Stimulated activated CD4-positive, alpha-beta T cell treated with anti-CD3 and anti-CD28 coated beads, Interleukin-1b, Interleukin-23, amount 100 ng/mL, for 1 hour (primary cell): ENCODE results near the gene ANKRD13D.
A peak's percentile ranks its signal among the peaks of the same experiment; 100 is the strongest.

Experiments used
- DNase-seq, 2 donors: peaks; one replicate each; pipeline ENCODE4 v3.0.0-alpha.2; 2020; ENCODE audit warnings: low read depth in 2 of 2

ANKRD13D gene

DNA sequence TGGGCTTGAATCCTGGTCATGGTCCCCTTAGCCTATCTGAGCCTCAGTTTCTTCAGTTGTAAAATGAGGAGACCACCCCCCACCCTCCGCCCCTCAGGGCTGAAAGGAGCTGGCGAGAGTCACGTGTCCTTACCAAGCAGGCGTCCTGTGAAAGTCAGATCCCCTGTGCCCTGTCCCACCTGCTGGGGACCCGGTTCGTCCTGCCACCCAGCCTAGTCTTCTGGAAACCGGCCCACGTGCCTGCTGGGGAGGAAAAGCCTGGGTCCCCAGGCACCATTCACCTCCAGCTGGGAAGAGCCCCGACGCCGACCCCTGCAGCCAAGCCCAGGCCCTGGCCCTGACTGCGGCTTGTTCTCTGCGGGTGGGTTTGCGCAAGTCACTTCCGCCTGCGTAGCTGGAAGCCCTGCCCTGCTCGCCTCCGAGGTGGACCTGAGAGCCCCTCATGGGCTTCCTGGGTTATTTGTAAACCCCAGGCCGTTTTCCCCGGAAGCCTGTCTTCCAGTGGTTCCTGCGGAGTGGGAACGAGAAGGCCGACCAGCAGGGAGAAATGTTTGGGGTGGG, 13.5 kb downstream of the ANKRD13D start:
- no peak for DNase-seq

DNA sequence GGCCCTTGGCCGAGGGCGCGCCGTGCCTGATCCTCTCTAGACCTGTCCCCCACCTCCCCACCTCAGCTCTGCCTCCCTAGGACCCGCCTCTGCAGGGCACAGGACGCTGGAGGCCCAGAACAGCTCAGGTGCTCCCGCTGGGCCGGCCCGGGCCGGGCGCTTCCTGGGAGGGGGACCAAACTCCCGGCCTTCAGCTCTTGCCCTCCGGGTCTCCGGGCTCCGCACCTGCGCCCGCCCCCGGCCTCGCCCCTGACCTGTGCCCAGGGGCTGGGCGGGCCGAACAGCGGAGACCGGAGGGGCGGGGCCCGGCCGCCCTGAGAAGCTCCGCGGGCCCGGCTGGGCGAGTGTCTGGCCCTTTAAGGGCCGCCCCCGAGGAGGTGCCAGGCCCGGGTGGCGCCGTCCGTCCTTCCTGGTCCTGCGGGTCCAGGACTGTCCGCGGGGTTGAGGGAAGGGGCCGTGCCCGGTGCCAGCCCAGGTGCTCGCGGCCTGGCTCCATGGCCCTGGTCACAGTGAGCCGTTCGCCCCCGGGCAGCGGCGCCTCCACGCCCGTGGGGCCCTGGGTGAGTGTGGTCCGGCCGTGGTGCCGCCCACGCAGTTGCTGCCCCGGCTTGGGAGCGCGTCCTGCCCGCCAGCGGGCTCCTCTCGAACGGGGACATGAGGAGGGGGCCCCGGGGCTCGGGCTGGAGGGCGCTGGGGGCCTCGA, 14.2 kb downstream of the ANKRD13D start, which contains the start of gene SSH3:
Gene SSH3 (plus strand): TSS at position 399 of the 703 bp plus-strand sequence. CDS start 96 bp downstream, at position 495.
- DNase-seq = no peak

DNA sequence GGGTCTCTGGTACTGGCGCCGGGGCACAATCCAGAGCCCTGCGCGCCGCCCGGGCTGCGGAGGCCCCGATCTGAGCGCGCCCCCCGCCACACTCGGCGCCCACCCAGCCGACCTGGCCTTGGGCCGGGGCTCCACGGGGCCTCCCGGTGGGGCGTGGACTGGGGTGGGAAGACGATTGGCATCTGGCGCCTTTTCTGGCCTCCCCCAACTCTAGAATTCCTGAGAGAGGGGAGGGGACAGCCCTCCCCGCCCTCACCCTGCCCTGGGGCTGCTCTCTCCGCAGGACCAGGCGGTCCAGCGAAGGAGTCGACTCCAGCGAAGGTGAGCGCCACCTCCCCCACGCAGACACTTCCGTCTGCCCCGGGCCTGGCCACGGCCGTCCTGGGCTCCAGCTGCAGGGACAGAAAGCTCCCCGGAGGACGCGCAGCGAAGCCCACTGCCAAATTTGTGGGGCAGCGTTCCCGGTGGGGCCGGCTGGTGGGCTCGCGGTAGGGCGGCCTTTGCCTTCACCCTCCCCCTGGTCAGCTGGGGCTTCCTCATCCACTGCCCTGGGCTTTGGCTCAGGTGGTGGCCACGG, 14.8 kb downstream of the ANKRD13D start:
- DNase-seq = no peak

DNA sequence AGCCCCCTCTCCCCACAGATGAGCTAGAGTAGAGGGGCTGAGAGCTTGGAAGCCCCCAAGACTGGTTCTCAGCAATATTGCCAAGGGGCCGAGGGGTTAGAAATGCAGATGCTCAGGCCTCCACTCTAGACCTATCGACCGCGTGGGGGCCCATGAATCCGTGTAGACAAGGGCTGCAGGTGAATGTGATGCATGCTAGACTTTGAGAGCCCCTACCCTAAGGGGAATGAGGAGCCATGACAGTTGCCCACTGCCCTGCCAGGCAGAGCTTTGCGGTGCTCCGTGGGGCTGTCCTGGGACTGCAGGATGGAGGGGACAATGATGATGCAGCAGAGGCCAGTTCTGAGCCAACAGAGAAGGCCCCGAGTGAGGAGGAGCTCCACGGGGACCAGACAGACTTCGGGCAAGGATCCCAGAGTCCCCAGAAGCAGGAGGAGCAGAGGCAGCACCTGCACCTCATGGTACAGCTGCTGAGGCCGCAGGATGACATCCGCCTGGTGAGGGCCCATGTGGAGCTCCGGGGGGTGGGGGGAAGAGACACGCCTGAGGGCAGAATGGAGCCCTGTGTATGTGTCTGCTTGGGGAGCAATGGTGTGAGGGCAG, 15.5 kb downstream of the ANKRD13D start:
- DNase-seq = no peak

DNA sequence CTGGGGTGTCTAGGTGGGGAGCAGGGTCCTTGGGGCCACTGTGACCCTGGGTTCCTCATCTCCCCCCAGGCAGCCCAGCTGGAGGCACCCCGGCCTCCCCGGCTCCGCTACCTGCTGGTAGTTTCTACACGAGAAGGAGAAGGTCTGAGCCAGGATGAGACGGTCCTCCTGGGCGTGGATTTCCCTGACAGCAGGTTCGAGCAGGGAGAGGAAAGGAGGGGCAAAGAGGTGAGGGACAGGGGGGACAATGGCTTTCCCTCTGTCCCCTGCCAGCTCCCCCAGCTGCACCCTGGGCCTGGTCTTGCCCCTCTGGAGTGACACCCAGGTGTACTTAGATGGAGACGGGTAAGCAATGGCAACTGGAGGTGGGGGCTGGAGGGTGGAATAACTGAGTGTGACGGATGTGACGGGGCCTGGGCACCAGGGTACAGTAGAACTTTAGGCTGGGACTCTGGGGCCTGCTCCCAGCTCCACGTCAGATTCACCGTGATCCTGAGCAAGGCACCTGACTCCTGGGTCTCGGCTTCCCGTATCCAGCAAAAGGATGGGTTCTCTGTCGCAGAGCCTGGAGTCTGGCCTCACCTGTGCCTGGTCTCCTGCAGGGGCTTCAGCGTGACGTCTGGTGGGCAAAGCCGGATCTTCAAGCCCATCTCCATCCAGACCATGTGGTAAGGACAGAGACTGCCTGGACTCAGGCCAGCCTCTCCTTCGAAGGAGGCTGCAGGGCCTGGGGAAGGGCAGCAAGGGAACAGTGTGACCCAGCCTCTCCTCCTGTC, 17.9 kb downstream of the ANKRD13D start:
- DNase-seq = no peak

DNA sequence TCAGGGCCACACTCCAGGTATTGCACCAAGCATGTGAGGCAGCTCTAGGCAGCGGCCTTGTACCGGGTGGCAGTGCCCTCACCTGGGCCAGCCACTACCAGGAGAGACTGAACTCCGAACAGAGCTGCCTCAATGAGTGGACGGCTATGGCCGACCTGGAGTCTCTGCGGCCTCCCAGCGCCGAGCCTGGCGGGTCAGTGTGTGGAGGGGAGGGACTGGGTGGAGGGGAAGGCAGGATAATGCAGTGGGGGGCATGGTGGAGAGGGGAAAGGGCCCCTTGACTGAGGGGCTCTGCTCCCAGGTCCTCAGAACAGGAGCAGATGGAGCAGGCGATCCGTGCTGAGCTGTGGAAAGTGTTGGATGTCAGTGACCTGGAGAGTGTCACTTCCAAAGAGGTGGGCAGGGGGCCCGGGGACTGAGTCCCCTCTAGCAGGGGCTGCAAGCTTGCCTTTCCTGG, 18.5 kb downstream of the ANKRD13D start:
- no peak for DNase-seq

DNA sequence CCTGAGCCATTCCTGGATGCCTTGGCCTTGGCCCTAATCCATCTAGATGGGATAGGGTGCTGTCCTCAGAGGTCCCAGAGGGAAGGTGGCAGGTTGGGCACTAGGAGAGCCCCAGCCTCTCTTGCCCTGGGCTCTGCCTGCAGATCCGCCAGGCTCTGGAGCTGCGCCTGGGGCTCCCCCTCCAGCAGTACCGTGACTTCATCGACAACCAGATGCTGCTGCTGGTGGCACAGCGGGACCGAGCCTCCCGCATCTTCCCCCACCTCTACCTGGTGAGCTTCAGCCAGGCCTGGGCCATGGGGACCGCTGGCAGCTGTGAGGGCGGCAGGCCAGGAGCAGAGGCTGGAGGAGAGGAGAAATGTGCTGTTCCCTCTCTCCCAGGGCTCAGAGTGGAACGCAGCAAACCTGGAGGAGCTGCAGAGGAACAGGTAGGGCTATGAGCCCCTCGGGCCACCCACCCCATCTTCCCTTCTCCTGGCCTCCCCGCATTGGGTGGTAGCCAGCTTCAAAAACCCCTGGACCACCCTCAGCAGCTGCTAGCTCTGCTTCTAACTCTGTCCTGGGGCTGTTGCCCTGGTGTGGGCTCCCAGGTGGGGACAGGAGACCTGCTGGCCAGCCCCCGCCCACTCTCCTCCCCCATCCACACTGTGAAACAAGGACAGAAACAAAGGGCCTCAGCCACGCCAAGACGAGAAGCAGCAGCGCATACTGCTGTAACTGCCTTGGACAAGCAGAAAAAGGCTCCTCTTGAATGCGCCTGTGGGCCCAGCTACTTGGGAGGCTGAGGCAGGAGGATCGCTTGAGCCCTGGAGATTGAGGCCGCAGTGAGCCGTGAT, 19.1 kb downstream of the ANKRD13D start:
- no peak for DNase-seq

DNA sequence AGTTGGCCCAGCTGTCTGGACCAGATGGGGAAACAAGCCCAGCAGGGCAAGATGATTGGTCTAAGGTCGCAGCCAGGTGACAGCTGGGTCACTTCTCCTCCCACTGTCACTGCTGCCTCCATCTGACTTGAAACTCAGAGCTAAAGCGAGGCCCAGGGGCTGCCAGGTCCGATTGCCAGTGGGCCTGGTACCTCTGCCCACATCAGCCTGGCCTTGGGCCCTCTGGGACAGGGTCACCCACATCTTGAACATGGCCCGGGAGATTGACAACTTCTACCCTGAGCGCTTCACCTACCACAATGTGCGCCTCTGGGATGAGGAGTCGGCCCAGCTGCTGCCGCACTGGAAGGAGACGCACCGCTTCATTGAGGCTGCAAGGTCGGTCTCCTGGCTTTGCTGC, 20.1 kb downstream of the ANKRD13D start:
- no peak for DNase-seq

DNA sequence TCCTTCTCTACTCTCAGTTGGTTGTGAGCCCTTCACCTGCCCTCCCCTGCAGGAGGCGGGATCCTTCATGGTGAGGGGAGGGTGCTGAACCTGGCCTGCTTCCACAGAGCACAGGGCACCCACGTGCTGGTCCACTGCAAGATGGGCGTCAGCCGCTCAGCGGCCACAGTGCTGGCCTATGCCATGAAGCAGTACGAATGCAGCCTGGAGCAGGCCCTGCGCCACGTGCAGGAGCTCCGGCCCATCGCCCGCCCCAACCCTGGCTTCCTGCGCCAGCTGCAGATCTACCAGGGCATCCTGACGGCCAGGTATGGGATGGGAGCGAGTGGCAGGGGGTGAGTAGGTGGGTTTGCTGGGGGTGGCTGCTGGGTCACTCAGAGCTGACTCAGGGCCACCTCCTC, 20.6 kb downstream of the ANKRD13D start:
- no peak for DNase-seq

DNA sequence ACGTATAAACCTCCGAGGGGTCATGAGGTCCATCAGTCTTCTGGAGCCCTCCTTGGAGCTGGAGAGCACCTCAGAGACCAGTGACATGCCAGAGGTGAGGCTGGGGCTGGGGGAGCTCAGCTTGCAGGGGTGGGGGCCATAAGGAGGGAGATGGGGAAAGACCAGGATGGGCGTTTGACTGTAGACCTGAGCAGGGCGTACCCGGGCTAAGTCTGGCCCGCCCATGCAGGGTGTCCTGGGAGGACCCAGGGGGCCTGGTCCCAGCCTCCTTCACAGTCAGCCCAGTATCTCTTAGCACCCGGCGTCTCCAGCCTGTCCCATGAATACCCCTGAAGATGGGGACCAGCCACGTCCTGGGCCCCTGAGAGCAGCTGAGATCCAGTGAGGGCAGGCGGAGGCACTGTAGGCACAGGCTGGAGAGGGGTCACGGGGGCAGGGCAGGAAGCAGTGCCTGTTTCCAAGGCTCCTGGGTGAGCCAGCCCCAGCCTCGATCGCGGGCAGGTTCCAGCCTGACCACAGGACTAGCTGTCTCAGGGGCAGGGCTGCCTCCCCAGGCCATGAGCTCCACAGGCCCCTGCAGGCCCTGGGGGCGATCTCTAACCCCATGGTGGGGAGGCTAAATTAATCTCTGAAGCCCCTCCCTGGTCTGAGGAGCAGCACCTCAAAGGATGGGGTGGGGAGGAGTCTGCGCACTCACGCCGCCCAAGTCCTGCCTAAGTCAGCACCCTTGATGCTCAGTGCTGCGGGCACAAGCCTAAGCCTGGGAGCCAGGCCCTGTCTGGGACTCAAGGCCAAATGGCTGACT, 21.3 kb downstream of the ANKRD13D start:
- no peak for DNase-seq

DNA sequence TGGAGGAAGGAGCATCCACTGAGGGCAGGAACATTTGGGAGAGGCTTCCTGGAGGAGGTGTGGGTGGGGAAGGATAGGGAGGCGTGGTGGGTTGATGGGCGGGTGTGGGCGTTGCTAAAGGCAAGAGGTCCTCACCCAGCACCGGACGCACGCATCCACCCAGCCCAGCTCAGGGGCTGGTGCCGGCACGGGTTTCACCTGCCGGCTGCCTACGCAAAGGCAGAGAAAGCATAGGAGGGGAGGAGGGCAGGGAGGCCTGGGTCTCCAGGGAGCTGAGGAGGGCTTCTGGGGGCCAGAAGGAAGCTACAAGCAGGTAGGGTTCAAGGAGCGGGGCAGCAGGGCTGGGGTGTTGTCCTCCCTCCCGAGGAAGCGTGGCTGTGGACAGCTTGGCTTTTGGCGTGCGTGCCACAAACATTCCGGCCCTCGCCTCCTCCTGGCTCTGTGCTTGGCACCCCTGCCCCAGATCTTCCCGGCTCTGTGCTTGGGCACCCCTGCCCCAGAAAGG, 22.0 kb downstream of the ANKRD13D start:
- DNase-seq = no peak

DNA sequence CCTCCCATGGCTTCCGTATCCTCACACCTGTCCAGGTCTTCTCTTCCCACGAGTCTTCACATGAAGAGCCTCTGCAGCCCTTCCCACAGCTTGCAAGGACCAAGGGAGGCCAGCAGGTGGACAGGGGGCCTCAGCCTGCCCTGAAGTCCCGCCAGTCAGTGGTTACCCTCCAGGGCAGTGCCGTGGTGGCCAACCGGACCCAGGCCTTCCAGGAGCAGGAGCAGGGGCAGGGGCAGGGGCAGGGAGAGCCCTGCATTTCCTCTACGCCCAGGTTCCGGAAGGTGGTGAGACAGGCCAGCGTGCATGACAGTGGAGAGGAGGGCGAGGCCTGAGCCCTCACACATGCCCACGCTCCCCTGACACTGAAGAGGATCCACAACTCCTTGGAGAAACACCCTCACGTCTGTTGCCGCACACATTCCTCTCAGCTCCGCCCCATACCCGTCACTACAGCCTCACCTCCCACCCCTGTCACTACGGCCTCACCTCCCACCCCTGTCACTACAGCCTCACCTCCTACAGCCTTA, 22.5 kb downstream of the ANKRD13D start:
- no peak for DNase-seq

DNA sequence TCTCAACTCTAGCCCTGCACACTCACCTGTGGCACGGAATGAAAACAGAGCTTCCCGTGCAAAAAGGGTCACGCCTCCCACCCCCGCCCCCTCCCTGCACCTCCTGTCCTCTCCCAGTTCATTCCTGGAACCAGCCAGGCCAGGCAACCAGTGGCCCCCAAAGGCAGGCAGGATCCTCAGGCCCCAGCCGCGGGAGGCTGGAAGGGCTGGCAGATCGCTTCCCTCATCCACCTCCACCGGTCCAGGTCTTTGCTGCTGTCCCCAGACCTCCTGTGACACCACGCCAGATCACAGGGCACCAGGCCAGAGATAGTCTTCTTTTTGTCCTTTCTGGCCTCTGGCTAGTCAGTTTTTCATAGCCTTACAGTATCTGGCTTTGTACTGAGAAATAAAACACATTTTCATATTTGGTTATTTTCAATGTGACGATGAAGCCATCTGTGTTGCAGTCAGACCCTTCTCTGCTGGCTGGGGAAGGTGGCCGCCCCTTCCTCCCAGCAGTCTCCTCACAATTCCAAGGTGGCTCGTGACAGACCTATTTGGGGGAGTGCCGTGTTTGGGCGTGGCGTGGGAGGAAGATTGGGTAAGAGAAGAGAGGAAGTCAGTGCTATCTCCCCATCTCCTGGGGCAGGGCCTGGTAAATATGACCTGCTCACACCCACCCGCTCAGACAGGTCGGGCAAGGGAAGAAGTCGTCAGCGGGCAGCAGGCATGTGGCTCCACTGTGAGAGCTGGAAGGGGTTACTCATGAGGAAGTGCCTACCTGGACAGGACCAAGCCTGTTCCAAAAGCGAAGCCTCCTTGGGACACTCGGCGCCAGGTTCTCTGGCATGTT, 23.3 kb downstream of the ANKRD13D start:
- peak in 1 of 2 donors; percentile 34 for DNase-seq

DNA sequence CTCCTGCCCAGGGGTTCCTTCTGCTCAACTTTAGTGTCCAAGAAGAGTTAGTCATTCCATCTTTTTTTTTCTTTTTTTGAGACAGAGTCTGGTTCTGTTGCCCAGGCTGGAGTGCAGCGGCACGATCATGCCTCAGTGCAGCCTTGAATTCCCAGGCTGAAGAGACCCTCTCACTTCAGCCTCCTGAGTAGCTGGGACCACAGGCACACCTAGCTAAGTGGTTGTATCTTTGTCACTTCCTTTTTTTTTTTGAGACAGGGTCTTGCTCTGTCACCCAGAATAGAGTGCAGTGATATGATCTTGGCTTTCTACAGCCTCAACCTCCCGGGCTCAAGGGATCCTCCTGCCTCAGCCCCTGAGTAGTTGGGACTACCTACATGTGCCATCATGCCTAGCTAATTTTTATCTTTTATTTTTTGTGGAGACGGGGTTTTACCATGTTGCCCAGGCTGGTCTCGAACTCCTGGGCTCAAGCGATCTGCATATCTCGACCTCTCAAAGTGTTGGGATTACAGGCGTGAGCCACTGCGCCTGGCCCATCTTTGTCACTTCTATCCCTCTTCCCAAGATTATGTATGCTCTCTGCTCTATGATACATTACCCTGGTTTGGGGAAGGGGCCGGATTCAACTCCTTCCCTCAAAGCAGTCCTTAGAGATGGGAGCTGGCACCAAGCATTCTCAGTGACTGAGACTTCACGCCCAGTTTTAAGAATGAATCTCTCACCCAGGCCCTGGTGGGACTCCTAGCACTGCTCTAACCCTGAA, 24.2 kb downstream of the ANKRD13D start:
- no peak for DNase-seq

DNA sequence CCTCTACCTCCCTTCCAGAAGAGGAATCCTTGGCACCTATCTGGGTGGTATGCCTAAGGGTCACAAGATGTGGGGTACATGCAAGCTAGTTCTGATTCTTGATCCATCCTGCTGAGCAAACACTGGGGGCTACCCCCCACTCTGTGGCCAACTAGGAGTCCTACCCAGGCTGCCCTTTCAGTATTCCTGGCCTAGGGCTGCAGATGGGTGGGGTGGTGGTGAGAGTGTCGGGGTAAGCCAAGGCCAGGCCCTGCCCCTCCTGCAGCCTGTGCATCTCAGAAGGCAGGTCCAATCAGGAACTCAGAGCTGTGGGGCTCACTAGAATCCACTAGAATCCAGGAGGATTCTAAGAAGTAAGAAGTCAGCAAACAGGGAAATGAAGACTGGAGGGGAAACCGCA, 25.1 kb downstream of the ANKRD13D start:
- DNase-seq = no peak

DNA sequence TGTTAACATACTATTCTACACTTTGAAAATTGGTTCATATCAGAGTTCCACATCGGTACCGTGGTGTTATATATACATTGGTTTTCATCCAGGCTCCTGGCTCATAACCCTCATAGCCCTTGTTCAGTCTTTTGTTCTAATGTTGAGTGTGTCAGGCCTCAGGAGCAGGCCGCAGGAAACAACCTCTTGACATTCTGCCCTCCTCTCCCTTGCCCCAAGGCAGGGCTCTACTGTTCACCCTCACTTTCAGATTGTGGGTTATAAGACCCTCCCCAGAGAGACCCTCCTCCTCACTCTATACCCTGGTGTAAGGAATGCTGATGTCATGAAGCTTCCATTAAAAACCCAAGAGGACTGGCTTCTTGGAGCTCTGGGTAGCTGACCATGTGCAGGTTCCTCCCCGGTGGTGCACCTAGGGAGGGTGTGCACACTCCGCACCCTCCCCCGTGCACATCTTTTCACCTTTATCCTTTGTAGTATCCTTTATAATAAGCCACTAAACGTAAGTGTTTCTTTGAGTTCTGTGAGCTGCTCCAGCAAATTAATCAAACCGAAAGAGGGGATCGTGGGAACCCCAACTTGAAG, 26.3 kb downstream of the ANKRD13D start:
- DNase-seq = no peak

DNA sequence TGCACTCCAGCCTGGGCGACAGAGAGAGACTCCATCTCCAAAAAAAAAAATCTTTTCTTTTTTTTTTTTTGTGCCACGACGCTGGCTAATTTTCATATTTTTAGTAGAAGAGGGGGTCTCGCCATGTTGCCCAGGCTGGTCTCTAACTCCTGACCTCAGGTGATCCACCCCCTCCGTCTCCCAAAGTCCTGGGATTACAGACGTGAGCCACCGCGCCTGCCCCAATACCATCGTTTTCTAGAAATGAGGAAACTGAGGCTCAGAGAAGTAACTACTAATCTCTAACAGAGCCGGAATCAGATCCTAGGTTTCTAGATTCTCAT, 27.7 kb downstream of the ANKRD13D start:
- no peak for DNase-seq
